GM19324 (cell line): ENCODE results near the gene LRRC8A.
"Not testable (repeated sequence)": the region's sequence is repeated elsewhere in the genome, so short reads cannot be mapped to it uniquely, and the experiment has no call there.

Experiments used
- ATAC-seq: cut with Tn5 transposase; IDR thresholded peaks from one replicate; pipeline ENCODE4 v1.9.1; 2021; ENCODE audit warnings: mild to moderate bottlenecking, moderate library complexity; ENCODE audit not compliant: unreplicated experiment, low FRiP score

Gene LRRC8A

DNA sequence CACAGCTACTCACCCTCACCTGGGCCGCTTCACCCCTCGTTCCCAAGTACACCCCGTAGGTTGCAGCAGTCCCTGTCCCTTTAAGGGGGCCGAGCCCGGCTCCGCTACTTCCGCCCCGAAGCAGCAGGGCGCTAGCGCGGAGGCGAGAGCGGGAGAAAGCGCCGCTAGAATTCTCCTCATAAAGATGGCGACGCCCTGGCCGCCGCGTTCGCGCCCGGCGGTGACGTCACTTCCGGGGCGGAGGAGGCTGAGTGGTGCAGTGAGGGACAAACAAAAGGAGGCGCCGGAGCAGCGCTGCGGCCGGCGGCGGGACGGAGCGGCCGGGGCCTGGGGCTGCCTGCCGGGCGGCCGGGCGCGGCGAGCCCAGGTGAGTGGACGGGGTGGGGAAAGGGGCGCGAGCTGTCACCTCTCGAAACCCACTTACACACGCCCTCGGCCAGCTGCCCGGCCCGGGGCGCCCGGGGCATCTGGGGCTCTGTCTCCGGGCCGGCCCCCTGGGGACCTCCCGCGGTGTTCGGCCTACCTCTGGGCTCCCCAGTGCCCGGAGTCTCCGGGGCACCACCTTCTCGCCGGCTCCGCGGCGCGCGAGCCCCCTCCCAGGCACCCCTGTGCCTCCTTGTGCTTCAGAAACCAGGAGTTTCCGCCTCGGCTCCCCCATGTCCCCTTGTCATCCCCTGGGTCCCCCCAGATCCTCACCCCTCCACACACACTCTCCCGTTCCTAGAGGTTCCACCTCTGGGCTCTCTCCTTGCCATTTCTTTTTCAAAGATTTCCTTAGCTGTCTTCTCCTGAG is at the start of gene LRRC8A, which contains the start of gene KYAT1:
Gene LRRC8A (plus strand): TSS at position 250 of the 793 bp plus-strand sequence. CDS start 25,032 bp downstream, outside the sequence.
Gene KYAT1 (minus strand): TSS at position 67 of the 793 bp plus-strand sequence. CDS start 36,545 bp downstream, outside the sequence.
- peak; percentile 91 for ATAC-seq

DNA sequence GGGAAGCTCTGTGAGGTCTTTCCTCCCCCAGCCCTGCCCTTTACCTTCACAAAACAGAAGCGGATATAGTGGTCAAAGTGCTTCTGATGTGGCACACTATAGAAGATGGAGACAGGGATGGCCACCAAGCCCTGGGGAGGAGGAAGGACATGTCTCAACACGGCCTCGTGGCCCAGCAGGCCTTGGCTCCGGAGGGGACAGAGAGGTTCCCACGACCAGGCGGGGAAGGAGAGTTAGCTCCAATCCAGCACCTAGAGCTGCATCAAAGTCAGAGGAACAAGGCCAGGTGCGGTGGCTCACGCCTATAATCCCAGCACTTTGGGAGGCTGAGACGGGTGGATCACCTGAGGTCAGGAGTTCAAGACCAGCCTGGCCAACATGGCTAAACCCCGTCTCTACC is 48.2 kb upstream of the LRRC8A start:
- ATAC-seq = no peak

DNA sequence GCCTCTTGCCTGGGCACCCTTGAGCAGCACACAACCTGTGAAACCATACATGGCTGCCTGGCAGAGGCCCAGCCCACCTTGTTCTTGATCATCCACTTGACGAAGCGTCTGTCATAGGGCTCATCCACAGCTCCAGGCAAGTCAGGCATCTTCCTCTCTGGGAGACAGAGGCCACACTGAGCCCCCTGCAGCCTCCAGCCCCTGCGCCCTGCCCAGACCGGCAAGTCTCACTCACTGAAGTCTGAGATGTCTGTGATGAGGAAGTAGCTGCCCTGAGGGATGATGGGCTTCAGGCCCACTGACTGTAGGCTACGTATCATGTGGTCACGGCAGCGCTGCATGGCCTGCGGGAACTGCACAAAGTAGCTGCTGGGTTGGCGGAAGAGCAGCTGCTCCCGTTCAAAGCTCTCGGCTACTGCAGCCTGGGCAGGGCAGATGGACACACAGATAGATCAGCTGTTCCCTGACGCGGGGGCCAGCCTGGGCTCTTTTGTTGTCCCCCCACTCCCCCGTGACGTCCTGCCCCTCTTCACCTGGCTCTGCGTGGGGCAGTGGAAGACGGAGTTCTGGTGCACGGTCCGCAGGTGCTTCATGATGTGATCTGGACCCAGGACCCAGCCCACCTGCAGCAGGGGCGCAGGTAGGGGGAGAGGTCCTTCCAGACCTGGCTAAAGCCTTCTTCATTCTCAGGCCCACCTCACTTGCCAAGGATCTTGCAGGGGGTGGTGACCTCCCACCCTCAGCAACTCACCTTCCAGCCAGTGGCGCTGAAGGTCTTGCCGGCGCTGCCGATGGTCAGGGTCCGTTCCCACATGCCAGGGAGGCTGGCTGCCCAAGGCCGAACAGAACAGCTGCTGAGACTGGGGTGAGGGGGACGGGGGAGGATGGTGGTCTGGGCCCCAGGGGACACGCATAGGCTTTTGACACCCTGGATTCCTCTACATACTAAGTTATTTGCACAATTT is 46.4 kb upstream of the LRRC8A start:
- no peak for ATAC-seq

DNA sequence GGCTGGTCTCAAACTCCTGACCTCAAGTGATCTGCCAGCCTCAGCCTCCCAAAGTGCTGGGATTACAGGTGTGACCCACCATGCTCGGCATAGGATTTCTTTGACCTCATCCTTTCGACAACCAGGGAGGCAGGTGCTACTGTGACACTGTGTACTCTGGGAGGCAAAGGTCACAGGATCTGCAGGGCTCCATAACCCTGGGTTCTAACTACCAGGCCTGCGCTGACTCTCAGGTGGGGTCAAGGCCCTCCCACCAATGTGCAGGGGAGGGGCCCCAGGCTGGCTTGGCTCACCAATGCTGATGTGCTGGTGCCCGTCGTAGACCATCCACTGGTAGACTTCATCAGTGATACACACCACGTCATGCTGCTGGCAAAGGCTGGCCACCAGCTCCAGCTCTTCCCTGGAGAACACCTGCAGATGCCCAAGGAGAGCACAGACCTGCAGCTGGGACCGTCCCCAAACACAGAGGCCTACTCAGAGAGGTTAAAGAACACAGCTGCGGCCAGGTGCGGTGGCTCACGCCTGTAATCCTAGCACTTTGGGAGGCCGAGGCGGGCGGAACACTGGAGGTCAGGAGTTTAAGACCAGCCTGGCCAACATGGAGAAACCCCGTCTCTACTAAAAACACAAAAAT is 45.3 kb upstream of the LRRC8A start:
- ATAC-seq = no peak

DNA sequence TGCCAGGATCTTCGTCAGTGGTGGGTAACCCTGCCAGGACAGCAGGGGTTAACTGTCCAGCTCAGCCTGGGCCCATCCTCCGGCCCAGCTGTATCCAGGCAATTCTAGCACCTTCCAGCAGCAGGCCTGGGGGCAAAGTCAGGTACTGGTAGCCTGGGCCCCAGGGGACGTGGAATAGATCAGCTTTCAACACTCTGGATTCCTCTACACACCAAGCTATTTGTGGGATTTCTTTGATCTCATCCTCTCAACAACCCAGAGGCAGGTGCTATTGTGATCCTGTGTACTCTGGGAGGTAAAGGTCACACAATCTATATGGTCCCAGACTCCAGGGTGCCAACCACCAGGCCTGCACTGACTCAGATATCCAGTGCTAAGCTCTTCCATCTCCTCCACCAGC is 43.6 kb upstream of the LRRC8A start:
- ATAC-seq = no peak

DNA sequence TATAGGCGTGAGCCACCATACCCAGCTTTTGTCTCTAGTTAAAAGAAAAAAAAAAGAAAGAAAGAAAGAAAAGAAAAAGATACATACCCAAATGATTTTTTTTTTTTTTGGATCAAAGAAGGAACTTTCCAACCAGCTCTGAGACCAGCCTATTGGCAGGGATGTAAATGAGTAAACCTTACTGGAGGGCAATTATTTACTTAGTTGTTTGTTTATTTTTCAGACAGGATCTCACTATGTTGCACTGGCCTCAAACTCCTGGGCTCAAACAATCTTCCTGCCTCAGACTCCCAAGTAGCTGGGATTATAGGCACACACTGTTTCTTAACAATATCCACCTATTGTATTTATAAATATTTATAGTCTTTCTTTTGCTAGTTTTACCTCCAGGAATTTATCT is 41.4 kb upstream of the LRRC8A start:
- ATAC-seq = no peak

DNA sequence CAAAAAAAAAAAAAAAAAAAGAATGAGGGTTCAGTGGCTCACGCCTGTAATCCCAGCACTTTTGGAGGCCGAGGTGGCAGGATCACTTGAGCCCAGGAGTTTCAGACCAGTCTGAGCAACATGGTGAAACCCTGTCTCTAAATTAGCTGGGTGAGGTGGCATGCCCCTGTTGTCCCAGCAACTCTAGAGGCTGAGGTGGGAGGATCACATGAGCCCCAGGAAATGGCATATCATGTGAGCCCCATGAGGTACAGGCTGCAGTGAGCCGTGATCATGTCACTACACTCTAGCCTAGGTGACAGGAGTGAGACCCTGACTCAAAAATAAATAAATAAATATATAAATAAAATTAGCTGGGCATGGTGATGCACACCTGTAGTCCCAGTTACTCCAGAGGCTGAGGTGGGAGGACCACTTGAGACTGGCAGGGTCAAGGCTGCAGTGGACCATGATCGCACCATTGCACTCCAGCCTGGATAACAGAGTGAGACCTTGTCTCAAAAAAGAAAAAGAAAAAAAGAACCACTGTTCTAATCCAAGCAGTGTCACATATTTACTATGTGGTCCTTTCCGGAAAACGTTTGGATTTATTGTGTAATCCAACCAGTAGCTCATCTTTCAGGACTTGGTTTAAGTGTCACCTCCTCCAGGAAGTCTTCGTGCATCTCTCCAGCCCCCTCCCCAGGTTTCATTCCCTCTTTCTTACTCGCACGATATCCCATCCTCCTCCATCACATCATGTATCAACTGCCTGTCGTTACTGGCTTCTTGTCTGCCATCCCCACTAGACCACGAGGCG is 40.0 kb upstream of the LRRC8A start:
- ATAC-seq = no peak

DNA sequence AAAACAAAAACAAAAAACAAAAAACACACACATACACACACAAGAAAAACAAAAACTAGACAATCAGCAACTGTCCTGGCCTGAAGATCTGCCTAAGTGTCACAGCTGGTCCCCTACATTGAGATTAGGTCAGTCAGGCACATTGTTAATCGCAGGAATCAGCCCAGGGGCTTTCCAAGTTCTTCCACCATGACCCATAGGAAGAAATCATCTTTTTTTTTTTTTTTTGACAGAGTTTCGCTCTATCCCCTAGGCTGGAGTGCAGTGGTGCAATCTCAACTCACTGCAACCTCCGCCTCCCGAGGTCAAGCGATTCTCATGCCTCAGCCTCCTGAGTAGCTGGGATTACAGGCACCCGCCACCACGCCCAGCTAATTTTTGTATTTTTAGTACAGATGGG is 38.8 kb upstream of the LRRC8A start:
- not testable (repeated sequence) for ATAC-seq

DNA sequence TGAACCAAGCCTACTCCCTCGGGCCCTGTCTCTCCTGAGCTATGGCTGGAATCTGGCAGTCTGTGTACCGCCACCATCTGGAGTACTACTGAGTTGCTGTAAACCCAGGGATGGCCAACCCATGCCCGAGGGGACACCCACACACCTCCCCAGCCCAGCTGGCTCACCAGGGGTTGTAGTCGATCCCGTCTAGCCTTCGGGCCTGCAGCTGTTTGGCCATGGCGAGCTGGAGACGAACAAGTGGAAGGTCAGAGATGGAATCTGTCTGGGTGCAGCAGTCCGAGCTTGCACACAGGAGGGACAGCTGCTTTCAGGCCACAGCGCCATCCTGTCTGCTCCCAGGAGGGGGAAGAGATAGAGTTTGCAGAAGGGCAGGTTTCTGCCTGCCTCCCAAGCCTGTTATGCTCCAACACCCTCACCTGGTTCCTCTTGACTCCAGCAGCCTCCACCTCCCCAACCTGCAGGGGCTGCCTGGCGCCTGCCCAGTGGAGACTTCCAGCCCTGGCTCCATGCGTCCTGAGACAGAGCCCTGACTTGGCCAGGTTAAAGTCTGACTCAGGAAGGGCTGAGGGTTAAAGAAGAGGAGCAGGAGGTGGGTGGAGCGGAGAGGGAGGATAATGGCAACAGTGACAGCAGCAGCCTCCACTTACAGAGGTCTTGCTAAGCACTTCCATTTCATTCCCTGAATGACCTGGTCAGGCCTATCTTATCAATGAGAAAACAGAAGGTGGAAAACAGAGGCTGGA is 36.6 kb upstream of the LRRC8A start:
- no peak for ATAC-seq

DNA sequence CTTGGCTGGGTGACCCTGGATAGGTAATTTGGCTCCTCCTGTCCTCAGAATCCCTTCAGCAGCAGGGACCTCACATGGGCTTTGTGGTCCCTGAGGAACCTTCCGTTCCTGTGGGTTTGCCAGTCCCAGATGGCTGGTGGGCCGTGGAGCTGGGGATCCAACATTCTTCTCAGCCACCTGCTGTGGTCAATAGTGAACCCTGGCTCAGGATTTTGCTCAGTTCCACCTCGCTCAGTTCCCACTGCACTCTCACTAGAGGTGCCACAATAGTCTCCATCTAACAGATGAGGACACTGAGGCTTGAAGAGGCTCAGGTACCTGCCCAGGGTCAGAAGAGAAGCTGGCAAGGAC is 35.3 kb upstream of the LRRC8A start:
- ATAC-seq = no peak

DNA sequence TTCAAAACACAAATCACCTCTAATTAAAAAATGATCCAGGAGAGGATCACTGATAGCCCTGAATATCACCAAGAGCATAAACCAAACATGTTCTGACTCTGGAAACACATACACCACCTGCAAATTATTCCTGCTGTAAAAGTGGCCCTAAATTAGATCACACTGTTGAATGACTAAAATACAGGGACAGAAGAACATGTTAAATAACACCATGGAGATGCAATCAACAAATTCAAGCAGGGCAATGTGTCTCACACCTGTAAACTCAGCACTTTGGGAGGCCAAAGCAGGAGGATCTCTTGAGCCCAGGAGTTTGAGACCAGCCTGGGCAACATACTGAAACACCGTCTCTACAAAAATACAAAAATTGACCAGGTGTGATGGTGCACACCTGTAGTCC is 34.1 kb upstream of the LRRC8A start:
- no peak for ATAC-seq

DNA sequence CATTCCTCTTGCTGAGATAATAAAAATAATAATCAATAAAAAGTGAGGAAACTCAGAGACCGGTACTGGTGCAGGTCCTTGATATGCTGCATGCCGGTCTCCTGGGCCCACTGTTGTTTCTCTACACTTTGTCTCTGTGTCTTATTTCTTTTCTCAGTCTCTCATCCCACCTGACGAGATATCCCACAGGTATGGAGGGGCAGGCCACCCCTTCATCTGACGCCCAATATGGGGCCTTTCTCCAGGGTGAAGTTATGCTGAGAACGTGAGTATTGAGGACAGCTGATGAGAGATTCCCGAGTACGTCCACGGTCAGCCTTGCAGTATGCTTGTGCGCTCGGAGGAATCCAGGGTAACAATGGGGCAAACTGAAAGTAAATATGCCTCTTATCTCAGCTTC is 30.9 kb upstream of the LRRC8A start:
- not testable (repeated sequence) for ATAC-seq

DNA sequence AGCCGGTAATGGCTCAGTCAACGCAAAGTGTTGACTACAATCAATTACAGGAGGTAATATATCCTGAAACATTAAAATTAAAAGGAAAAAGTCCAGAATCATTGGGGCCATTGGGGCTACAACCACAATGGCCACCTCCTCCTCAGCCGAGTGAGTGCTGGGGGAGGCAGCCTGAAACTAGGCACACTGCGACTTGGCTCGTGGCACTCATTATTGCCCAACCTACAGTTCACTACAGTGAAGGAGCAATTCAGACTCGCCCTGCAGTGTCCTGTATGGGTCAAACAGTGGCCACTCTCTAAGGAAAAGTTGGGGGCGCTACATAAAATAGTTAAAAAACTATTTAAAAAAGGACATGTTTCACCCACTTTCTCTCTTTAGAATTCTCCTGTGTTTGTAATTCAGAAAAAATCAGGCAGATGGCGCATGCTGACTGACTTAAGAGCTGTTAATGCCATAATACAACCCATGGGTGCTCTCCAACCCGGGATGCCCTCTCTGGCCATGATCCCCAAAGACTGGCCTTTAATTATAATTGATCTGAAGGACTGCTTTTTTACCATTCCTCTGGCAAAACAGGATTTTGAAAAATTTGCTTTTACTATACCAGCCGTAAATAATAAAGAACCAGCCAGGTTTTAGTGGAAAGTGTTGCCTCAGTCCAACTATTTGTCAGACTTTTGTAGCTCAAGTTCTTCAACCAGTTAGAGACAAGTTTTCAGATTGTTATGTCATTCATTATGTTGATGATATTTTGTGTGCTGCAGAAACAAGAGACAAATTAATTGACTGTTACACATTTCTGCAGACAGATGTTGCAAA is 29.9 kb upstream of the LRRC8A start:
- ATAC-seq = not testable (repeated sequence)

DNA sequence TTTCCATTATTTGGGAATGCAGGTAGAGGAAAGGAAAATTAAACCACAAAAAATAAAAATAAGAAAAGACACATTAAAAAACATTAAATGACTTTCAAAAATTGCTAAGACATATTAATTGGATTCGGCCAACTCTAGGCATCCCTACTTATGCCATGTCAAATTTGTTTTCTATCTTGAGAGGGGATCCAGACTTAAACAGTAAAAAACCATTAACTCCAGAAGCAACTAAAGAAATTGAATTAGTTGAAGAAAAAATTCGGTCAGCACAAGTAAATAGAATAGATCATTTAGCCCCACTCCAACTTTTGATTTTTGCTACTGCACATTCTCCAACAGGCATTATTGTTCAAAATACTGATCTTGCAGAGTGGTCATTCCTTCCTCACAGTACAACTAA is 29.3 kb upstream of the LRRC8A start:
- not testable (repeated sequence) for ATAC-seq

DNA sequence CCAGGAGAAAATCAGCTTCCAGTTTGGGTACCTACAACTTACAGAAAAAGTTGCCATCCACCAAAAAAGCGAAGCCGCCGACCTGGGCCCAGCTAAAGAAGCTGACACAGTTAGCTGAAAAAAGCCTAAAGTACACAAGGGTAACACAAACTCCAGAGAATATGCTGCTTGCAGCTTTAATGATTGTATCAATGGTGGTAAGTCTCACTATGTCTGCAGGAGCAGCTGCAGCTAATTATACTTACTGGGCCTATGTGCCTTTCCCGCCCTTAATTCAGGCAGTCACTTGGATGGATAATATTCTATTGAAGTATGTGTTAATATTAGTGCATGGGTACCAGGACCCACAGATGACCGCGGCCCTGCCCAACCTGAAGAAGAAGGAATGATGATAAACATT is 27.5 kb upstream of the LRRC8A start:
- ATAC-seq = not testable (repeated sequence)

DNA sequence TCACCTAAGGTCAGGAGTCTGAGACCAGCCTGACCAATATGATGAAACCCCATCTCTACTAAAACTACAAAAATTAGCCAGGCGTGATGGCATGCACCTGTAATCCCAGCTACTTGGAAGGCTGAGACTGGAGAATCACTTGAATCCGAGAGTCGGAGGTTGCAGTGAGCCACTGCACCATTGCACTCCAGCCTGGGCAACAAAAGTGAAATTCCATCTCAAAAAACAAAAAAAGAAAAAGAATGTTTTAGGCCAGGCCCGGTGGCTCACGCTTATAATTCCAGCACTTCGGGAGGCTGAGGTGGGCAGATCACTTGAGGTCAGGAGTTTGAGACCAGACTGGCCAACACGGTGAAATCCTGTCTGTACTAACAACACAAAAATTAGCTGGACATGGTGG is 23.5 kb upstream of the LRRC8A start:
- ATAC-seq = not testable (repeated sequence)

DNA sequence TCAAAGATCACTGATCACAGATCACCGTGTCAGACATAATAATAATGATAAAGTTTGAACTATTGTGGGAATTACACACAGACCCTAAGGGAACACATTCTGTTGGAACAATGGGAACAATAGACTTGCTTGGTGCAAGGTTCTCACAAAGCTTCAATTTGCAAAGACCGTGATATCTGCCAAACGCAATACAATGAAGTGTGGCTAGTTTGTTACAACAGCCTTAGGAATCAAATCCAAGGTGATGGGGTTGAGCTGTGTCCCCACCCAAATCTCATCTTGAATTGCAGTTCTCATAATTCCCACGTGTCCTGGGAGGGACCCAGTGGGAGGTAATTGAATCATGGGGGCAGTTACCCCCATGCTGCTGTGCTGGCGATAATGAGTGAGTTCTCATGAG is 21.0 kb upstream of the LRRC8A start:
- no peak for ATAC-seq

DNA sequence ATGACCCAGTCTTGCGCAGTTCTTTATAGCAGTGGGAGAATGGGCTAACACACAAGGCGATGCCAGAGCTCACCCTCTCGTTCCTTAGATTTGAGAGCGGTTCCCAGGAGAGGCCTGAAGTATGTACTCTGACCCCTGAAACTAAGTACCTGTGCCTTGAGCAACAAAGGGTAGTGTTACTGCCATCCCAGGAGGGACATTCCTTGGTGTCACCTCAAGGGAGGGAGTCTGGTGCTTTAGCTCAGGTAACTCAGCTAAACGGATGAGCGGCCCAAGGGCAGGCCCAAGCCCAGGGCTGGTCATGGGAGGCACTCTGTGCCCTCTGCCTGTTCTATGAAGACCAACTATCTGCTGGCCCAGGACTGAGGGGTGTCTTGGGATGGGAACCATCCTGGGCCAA is 20.4 kb upstream of the LRRC8A start:
- ATAC-seq = no peak
